BE2C (cell line): ENCODE data around the gene RRP1.
A peak's percentile ranks its signal among the peaks of the same experiment; 100 is the strongest.

ENCODE experiments used
- DNase-seq: peaks from one replicate; pipeline ENCODE4 v3.0.0-alpha.2; 2020
- H3K27me3 ChIP-seq: fragments of 250-450 bp; sonication (Bioruptor Pico); 2 replicates; pipeline ENCODE4 v1.5.1; 2020; ENCODE audit warnings: mild to moderate bottlenecking
- H3K36me3 ChIP-seq: fragments of 250-450 bp; sonication (Bioruptor Pico); 2 replicates; pipeline ENCODE4 v1.5.1; 2020; ENCODE audit warnings: mild to moderate bottlenecking
- H3K4me1 ChIP-seq: fragments of 250-450 bp; sonication (Bioruptor Pico); 2 replicates; pipeline ENCODE4 v1.5.1; 2020
- H3K4me3 ChIP-seq: 2 replicates; pipeline ENCODE4 v1.5.1; 2011; ENCODE audit warnings: low read depth, low read length
- H3K9me3 ChIP-seq: fragments of 250-450 bp; sonication (Bioruptor Pico); 2 replicates; pipeline ENCODE4 v1.5.1; 2020
- TF ChIP-seq, protein P1 (sequence below): IDR thresholded peaks from 2 replicates; pipeline ENCODE4 v1.5.1; 2012; ENCODE audit warnings: mild to moderate bottlenecking, low read depth, low read length

Gene RRP1

DNA sequence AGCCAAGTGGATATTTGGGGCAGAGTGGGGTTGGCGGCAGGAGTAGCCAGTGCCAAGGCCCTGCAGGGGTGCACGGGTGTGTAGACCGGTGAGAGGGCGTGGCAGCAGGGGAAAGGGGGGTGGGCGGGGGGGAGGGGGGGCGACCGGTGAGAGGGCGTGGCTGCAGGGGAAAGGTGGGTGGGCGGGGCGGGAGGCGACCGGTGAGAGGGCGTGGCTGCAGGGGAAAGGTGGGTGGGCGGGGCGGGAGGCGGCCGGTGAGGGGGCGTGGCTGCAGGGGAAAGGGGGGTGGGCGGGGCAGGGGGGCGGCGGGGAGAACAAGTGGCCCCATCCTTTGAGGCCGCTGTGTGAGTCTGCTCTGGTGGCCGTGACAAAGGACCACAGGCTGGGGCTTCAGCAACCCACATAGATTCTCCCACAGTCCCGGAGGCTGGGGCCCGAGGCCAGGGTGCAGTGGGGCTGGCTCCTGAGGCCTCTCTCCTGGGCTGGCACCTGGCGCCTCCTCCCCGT lies 25.8 kb downstream of the RRP1 start:
- Histone ChIP-seq H3K9me3 (no peaks in the 10 kb centered on the region; the same call in 1 of the 2 replicates), H3K4me3 (no peak overlapping the region), H3K4me1 (peaks cover 6% of the 10 kb centered on the region), H3K36me3 (no peaks in the 10 kb centered on the region), H3K27me3 (no peaks in the 10 kb centered on the region)
- no peak for DNase-seq
- TF ChIP-seq, protein P1, sequence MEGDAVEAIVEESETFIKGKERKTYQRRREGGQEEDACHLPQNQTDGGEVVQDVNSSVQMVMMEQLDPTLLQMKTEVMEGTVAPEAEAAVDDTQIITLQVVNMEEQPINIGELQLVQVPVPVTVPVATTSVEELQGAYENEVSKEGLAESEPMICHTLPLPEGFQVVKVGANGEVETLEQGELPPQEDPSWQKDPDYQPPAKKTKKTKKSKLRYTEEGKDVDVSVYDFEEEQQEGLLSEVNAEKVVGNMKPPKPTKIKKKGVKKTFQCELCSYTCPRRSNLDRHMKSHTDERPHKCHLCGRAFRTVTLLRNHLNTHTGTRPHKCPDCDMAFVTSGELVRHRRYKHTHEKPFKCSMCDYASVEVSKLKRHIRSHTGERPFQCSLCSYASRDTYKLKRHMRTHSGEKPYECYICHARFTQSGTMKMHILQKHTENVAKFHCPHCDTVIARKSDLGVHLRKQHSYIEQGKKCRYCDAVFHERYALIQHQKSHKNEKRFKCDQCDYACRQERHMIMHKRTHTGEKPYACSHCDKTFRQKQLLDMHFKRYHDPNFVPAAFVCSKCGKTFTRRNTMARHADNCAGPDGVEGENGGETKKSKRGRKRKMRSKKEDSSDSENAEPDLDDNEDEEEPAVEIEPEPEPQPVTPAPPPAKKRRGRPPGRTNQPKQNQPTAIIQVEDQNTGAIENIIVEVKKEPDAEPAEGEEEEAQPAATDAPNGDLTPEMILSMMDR: no peak

DNA sequence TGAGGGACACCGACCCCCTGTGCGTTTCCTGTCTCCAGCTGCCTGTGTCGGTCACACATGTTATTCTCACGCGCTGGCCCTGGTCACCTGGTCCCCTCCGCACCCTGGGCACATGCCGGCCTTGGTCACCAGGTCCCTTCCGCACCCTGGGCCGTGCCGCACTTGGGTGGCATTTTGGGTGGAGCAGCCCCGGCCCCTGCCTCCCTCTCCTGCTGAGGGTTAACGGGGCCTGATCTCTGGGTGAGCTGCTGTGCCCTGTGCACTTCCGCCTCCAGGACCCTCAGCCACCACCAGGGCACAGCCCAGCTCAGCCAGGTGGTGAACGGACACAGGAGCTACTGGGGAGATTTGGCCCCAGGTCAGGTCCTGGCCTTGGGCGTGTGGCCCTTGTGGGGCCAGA lies 26.6 kb downstream of the RRP1 start:
- no peak for DNase-seq
- Histone ChIP-seq H3K27me3 (no peaks in the 10 kb centered on the region), H3K4me3 (no peak overlapping the region), H3K36me3 (no peaks in the 10 kb centered on the region), H3K4me1 (peaks cover 6% of the 10 kb centered on the region), H3K9me3 (no peaks in the 10 kb centered on the region; the same call in 1 of the 2 replicates)
- TF ChIP-seq, protein P1: no peak

DNA sequence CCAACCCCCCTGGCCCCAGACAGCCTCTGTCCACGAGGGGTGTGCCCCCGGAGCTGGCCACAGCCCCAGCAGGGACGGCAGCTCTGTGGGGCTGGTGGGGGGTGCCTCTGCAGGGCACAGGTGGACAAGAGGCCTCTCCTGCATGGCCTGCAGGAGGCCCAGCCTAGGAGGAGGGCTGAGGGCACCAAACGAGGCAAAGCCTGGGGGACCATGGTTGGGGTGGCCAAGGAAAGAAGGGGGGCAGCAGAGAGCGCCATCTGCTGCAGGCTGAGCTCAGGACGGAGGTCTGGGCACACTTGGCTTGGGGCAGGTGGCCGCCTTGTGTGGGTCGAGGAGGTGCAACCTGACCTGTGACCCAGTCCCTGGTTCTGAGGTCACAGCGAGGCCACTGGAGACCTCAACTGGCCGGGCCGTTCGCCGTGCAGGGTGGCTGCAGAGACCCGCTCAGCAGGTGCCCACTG lies 27.3 kb downstream of the RRP1 start:
- TF ChIP-seq, protein P1: 0 out of 2 replicates have a peak, but pooled peaks have one; percentile 8
- no peak for DNase-seq
- Histone ChIP-seq H3K27me3 (no peaks in the 10 kb centered on the region), H3K4me1 (peaks cover 6% of the 10 kb centered on the region), H3K9me3 (no peaks in the 10 kb centered on the region; the same call in 1 of the 2 replicates), H3K36me3 (no peaks in the 10 kb centered on the region), H3K4me3 (no peak overlapping the region)

DNA sequence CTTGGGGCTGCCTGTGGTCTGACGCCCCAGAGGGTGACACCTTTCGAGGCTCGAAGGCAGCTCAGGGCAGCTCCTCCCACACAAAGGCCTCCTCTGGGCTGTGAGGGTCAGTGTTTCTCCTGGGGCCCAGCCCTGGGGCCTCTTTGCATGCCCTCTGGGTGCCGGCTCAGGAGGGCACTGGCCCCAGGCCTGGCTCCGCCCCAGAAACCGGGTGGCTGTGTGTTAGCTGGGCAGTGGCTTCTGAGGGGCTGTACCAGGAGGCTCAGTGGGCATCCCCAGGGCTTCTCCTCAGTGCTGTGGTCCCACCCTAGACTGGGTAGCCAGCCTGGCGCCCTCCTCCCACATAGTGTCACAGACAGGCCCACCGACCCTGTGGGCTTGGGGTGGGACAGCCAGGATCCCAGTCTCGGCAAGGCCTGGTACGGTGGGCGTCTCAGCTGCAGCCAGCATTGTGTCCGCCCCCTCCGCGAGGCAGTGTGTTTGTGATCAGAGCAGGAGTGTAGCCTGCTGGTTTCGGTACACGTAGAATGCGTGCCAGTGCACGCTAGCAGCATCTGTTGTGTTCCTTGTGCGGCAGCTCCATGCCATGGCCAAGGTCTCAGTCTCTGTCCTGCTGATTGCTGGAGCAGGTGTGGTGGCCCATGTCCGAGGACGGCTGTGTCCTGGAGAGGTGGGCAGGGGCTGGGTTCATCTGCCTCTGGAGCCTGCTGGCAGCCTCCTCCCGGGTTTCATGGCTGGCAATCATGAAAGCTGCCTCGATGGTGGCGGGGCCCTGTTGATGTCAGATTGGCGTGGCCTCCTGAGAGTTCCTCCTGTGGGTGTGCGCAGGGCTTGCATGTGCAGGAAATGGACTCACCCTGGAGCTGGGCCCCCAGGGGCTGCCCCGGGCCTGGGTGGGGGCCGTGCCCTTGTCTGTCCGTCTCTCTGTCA lies 28.0 kb downstream of the RRP1 start:
- Histone ChIP-seq H3K36me3 (no peaks in the 10 kb centered on the region), H3K4me3 (no peak overlapping the region), H3K9me3 (no peaks in the 10 kb centered on the region; the same call in 1 of the 2 replicates), H3K4me1 (no peaks in the 10 kb centered on the region), H3K27me3 (no peaks in the 10 kb centered on the region)
- DNase-seq: no peak
- TF ChIP-seq, protein P1: no peak

DNA sequence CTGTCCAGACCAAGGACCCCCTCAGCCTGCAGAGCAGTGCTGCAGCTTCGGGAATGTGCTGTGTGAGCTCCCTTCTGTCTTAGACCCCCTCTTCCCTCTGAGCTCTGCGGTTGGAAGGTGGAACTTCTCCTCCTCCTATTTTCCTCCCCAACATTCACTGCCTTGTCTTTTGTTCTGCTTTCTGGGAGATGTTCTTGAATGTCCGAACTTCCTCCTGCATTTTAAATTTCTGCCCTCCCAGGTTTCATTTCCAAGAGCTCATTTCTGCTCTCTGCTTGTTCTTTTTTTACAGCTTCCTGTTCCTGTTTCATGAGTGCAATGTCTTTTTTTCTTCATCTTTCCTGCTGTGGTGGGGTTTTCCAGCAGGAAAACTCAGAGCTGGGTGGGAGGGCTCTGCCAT lies 29.3 kb downstream of the RRP1 start:
- TF ChIP-seq, protein P1: no peak
- no peak overlapping the region for H3K4me3 ChIP-seq
- DNase-seq: no peak

More for the DNA sequence above, 29.3 kb downstream of the RRP1 start:
- Histone ChIP-seq H3K9me3 (no peaks in the 10 kb centered on the region; the same call in 1 of the 2 replicates), H3K4me1 (no peaks in the 10 kb centered on the region), H3K27me3 (no peaks in the 10 kb centered on the region), H3K36me3 (no peaks in the 10 kb centered on the region)
